Measurements from ENCODE around the gene ZMYND8.
A peak's percentile ranks its signal among the peaks of the same experiment; 100 is the strongest.
"Not testable (repeated sequence)": the region's sequence is repeated elsewhere in the genome, so short reads cannot be mapped to it uniquely, and the experiment has no call there.

Gene ZMYND8

DNA sequence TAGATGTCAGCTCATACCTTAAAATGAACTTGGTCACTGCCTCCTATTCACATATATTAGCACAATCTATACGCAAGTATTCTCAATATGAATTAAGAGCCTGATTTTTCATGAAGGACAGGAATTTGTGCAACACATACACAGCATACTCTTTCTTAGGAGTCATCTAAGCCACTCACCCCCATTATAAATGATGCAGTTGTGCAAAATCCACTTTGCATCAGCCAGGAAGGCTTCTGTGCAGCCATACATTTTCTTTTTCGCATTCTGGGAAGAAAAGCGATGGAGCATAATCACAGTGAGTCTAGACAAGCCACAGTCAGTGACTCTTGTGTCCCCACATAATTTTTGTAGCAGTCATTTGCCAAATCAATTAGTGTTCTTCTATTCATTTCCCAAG lies 66.5 kb downstream of the ZMYND8 start:
- no peak for FAIRE-seq
- DNase-seq (ENCODE audit: low spot score): no peak

DNA sequence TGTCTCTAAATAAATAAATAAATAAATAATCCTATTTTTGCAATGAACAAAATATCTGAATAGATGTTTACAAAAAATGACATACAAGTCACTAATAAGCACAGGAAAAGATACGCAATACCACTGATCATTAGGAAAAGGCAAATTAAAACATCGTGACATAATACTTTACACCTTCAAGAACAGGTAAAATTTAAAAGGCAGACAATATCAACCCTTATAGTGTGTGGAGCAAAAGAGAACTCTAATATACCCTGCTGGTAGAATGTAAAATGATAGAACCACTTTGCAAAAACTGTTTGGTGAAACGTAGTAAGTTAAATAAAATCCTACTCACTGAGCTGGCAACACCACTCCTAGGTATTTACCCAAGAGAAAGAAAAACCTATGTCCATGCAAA lies 67.4 kb downstream of the ZMYND8 start:
- FAIRE-seq: no peak

DNA sequence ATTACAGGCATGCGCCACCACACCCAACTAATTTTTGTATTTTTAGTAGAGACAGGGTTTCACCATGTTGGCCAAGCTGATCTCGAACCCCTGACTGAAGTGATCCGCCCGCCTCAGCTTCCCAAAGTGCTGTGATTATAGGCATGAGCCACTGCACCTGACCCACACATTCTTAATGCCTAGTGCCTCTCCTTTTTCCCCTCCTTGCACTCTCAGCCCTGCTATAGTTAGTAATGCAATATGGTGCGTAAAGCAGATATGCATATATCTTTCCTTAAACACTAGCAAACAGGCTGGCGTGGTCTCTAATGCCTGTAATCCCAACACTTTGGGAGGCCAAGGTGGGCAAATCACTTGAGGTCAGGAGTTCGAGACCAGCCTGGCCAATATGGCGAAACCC lies 68.0 kb downstream of the ZMYND8 start:
- not testable (repeated sequence) for DNase-seq (ENCODE audit: low spot score); FAIRE-seq

More for the DNA sequence above, 67.4 kb downstream of the ZMYND8 start:
- DNase-seq (ENCODE audit: low spot score): no peak

DNA sequence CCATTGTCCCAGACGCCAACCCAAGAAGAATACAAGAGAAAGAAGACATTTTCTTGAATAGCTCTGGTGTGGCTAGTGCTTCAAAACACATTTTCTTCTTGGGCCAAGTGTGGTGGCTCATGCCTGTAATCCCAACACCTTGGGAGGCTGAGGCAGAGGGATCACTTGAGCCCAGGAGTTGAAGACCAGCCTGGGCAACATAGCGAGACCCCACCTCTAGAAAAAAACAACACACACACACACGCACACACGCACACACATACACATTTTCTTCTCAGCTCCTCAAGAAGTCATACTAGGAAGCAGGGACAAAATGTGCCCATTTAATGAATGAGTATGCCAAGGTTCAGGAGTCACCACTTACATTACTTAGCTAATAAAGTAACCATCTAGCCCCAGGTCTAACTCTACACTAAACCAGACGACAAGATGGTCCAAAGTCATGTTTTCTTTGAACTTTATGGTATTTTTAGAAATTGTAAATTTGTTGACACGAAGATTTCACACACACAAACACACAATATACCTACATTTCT lies 68.8 kb downstream of the ZMYND8 start:
- FAIRE-seq (no peak), DNase-seq (ENCODE audit: low spot score) (no peak)

DNA sequence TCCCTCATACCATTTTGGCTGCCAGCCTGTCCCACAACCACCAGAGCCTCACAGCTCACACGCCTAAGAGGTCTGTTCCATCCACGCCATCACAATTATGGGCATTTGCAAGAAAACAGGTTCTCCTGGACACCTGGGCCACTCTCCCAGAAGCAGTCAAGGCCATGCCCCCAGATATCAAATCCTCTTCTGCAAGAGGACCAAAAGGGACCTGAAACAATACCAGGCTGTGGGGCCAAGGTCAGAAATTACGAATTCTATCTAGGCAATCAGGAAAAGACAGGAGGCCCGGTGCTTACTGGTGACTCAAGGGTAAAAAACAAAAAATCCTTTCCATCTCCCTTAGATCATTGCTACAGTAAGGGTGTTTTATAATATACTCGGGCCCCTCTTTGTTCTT lies 69.8 kb downstream of the ZMYND8 start:
- DNase-seq (ENCODE audit: low spot score): no peak
- FAIRE-seq: no peak

DNA sequence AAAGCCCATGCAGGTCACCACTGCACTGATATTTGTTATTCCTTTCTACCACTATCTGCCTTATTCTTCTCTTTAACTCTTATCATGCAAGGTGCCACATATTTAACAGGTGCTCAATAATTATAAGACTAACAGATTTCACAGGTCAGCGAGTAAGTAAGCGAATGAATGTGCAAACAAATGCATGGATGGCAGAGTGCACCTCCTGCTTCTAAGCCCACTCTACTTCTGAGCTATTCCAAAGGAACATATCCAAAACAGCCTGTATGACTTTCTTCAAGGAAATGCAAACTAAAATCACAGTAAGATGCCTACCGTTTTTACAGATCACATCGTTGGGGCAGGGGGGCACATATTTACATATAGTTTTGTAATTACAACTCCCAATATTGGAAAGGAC lies 71.3 kb downstream of the ZMYND8 start:
- DNase-seq (ENCODE audit: low spot score) (no peak), FAIRE-seq (no peak)

DNA sequence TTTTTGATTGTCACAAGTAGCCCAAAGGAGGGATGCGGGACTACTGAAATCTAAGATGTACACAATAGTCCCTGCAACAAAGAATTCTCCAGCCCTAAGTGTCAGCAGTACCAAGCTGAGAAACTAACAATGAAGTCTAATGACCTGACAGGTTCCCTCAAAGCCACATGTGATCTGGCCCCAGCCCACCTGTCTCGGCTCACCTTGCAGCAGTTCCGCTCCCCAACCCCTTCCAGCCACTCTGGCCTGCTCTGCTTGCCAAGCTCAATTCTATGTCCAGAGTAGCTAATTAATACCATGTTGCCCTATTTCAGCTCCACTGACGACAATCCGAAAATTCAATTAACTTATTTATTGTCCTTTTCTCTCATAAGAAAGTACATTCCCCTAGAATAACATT lies 72.1 kb downstream of the ZMYND8 start:
- no peak for FAIRE-seq
- no peak for DNase-seq (ENCODE audit: low spot score)

DNA sequence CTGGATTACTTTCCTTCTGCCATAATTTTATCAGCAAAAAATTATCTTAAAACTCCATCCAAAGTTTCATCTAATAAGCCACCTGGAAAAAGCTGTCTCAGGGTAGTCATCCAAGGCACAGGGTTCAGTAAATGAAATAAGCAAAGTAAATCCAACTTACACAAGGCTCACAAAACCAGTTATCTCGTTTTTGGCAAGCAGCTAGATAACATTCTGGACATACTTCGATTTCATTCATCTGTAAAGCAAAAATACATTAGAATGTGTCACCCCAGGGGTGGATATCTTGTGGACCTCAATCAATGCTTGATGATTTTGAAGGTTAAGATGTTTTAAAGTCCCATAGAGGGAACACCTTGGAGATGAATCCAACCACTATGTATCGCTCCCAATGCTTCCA lies 73.1 kb downstream of the ZMYND8 start:
- FAIRE-seq (no peak), DNase-seq (ENCODE audit: low spot score) (no peak)

DNA sequence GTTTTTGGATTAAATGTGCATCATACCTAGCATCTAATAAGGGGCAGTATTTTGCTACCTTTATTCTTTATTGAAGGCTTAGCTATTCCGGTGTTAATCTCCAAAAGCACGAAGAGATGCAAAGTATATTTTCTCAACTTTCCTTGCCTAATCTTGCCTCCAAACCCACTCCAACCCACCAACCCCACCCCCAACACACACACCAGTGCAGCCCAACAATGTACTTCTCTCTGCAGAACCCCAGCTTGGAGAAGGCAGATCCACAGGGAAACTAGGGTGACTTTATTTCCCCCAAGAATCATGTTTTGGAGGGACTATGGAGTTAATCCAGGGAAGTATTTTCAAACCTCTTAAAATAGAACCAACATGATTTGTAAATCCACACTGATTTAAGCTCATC lies 73.6 kb downstream of the ZMYND8 start:
- DNase-seq (ENCODE audit: low spot score) (no peak), FAIRE-seq (no peak)

DNA sequence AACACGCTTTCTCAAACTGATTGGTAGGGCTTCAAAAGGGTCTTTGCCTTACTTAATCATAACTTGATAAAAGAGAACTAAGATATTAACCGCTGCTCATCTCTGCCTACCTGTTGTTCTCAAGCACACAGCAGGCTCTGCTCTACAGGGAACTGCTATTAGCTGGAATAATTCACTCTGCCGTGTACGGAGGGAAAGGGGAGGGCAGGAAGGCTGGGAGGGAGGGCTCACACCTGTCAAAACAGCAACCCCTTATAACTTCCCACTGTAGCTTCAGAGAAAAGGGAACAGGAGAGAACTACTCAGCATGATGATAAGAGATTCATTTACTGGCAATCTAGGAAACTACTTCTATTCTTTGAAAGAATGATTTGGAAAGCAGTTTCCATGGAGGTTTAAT lies 75.1 kb downstream of the ZMYND8 start:
- no peak for DNase-seq (ENCODE audit: low spot score)
- no peak for FAIRE-seq

DNA sequence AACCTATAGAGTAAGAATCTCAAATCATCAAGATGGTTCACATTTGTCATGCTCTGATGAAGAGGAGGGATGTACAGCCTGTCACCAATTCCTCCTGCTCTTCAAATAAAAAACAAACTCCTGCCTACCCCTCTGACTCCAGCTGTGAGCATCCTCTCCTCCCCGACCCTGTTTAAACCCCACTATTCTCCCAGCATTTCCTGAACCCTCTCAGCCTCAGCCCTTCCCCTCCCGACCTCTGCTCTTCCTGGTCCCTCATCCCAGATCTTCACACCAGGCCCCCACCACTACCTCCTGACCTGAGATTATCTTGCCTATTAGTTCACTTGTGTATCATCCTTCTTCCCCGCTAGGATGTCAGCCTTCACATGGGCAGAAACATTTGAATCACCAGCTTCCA lies 75.8 kb downstream of the ZMYND8 start:
- FAIRE-seq (no peak), DNase-seq (ENCODE audit: low spot score) (no peak)

DNA sequence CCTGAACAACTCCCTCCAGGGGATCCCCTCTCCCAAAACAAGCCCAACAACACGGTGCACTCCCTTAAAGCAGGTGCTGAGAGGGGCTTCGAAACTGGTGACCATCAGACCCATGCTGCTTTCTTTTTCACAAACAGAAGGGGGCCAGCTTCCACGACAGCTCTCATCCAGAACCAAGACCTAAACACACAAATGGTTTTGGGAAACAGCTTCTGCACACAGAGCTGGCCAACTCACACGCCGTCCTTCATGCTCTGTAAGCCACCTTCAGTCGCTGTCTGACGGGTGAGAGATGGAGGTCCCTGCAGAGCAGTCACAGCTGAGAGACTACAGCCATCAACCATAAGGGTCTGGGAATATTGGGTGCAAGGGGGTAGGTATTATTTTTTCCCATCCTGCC lies 76.3 kb downstream of the ZMYND8 start:
- DNase-seq (ENCODE audit: low spot score) (no peak), FAIRE-seq (no peak)

DNA sequence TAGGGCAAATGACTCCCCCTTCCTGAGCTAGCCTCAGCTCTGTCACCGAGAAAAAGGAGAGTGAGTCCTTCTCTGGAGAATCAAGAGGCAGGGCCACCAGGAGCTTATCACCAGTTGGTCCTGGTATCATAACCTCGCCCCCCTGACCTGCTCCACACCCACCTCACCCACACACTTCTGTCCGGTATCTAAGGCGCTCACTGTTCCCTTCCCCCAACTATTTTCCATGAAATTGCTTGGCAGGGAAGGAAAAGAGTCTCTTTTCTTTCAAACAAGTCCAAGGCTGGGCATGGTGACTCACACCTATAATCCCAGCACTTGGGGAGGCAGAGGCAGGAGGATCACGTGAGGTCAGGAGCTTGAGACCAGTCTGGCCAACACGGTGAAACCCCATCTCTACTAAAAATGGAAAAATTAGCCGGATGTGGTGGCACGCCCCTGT lies 77.6 kb downstream of the ZMYND8 start:
- DNase-seq (ENCODE audit: low spot score) (peak; percentile 56), FAIRE-seq (peak; percentile 66)

DNA sequence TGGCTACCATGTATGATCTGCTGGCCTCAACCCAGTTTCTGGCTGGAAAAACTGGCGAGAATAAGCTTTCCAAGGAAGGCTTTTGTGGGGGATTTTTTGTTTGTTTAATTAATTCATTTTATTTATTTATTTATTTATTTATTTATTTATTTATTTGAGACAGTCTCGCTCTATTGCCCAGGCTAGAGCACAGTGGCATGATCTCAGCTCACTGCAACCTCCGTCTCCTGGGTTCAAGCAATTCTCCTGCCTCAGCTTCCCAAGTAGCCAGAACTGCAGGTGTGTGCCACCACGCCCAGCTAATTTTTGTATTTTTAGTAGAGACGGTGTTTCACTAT lies 79.0 kb downstream of the ZMYND8 start:
- not testable (repeated sequence) for FAIRE-seq; DNase-seq (ENCODE audit: low spot score)

DNA sequence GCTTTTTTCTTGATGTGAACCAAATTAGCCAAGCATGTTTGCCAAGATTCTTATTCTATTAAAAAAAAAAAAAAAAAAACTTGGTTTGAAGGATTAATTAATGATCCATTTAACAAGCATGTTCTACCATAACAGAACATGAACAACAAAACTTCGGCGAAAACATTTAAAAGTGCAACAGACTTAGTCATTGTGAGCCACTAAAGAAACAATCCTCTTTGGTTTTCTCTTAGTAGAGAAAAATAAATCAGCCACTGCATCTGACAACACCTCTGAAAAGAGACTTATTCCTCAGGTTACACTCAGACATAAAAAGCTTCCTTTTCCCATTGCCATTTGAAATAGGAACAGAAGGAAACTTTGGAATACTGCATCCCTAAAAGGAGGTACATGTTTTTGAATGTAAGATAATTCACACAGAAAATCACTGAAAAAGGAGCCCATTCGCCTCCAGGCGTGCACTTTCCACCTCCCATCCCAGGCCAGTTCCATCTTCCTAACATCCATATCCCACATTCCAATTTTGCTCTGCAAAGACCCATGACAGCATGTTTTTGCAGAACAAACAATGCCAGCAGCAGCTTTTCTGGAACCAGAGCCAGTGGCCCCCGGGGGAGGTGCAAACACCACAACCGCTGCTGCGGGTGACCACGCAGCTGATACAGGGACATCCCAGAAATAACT lies 79.5 kb downstream of the ZMYND8 start:
- FAIRE-seq: no peak
- no peak for DNase-seq (ENCODE audit: low spot score)

DNA sequence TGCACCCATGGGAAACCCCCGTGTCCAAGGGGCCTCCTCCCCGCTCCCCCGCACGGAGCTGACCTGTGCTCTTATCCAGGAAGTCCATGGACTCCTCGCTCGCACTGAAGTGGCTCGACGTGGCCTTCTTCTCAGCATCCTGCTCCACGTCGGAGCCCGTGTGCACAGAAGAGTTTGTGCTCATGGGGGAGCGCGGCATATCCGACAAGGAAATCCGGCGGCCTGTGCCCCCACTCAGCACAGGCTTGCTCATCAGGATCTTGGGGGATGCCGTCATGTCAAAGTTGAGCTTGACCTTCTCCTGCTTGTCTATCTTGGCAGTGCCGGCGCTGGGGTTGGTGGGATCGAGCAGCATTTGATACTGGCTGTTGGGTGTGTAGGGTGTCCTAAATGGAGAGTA lies 80.2 kb downstream of the ZMYND8 start:
- FAIRE-seq (no peak), DNase-seq (ENCODE audit: low spot score) (no peak)

DNA sequence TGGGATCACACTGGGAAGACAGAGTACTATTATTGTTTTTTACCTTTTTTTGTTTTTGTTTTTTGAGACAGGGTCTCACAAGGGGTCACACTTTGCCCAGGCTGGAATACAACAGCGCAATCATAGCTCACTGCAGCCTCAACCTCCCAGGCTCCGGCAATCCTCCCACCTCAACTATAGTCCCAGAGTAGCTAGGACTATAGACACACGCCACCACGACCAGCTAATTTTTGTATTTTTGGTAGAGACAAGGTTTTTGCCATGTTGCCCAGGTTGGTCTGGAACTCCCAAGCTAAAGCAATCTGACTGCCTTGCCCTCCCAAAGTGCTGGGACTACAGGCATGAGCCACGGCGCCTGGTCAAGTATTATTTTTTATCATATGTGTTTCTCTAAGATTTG lies 81.0 kb downstream of the ZMYND8 start:
- no peak for DNase-seq (ENCODE audit: low spot score)
- FAIRE-seq: no peak

DNA sequence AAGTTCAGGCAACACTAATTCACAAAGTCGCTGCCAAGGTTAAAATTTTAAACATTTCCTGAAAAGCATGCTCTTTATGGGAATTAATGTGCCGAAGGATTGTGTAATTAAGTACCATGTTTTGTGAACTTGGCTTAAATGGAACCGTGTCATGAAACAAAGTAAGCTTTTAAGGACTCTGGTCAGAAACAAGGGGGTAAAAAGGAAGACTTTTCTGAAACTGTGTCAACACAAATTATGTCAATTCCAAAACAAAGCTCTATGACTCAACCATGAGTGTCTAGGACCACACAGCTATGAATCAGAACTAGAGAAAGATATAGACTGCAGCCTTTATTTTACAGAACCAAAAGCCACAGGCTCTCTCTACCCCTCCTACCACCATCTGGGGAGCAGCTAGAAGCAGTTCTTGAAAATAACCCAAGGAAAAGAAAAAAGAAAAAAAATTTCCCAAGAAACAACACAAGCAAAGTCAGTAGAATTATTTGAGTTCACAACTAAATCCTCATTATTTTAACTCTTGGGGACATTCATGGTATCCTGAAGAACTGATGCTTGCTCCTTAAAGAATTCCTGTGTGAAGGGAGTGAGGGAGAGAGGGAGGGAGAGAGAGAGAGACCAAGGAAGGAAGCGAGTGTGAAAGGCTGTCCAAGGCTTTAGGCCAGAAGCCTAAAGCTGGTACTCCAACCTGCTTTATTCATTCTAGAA lies 81.9 kb downstream of the ZMYND8 start:
- FAIRE-seq: no peak

DNA sequence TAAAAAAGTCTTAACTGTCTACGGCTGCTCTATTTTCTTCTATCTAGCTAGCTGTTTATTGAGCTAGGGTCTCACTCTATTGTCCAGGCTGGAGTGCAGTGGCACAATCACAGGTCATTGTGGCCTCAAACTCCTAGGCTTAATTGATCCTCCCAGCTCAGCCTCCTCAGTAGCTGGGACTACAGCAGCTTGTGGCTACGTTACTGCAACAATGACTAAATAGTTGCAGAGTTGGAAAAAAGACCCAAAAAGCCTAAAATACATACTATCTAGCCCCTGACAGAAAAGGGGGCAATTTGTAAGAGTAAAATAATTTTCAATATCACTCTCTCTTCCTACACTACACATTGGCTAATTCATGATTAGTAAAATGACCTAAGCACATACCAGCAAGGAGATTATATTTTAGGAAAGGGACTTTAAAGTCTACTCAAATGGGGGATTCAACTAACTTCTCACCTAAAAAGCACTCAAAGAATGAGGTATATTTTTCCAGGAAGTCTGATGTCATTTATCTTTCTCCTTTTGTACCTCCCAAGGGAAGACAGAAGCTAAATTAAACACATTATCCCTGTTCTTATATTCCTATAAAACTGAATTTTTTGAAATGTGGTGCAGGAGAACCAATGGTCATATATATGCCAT lies 82.8 kb downstream of the ZMYND8 start:
- FAIRE-seq: no peak
- DNase-seq (ENCODE audit: low spot score): no peak

More for the DNA sequence above, 81.9 kb downstream of the ZMYND8 start:
- DNase-seq (ENCODE audit: low spot score): peak; percentile 91

DNA sequence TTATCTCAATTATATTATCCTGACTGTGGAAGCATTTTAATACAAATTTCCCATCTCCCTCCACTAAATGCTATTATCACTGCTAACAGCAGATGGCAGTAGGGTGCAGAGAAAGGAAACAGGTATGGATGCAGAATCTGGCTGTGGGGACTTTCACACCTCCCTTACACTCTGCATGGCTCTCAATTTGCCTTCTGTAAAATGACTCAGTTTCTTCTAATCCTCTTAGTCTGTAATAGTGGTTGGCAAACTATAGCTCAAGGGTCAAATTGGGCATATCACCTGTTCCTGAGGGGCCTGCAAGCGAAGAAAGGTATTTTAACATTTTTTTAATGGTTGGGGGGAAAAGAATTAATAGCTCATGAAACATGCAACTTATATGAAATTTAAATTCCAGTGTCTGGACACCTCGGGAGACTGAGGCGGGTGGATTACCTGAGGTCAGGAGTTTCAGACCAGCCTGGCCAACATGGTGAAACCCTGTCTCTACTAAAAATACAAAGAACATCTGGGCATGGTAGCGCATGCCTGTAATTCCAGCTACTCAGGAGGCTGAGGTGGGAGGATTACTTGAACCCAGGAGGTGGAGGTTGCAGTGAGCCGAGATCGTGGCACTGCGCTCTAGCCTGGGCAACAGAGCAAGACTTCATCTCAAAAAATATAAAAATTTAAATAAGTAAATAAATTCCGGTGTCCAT lies 83.5 kb downstream of the ZMYND8 start:
- FAIRE-seq: no peak

DNA sequence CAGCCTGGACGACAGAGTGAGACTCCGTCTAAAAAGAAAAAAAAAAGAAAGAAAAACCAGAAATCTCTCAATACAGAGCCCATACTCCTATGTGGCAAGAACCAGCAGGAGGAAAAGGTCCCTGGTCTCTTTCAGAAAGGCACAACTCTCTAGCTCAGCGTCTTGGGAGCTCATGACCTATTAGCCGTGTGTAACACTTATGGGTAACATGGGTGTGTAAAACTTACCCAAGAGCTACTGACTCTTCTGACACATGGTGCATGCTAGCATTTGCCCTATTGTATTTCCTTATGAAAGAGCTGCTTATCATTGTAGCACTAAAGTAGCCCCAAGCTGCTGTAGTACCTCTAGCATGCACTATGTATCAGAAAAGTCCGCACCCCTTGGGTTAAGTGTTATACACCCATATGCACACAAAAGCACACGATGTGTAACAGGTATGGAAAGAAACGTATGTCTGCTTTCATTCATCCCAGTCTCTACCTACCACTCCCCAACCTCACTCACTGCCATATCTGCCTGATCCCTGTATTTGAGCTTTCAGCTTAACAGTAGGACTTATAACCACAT lies 85.4 kb downstream of the ZMYND8 start:
- DNase-seq (ENCODE audit: low spot score): no peak
- no peak for FAIRE-seq

More for the DNA sequence above, 83.5 kb downstream of the ZMYND8 start:
- peak; percentile 79 for DNase-seq (ENCODE audit: low spot score)
